ENCODE measurements around the gene GDPD4. TPM values are rescaled to one million over a fixed set of nuclear protein-coding genes. Genes with fewer than 3 reads are reported as not detected.

Gene GDPD4
- total RNA-seq, 1 experiment from 2014 or later, result not detected

GRCh38 chr11:77215106-77215505 is 86.4 kb downstream of the GDPD4 start:
- no peaks in the 10 kb centered on the region for H3K9me3 ChIP-seq (ENCODE audit: control insufficient read depth in 1 of 2, insufficient read depth in 1 of 2, low read depth in 1 of 2, low read length in 2 of 2)
- H3K4me2 ChIP-seq (ENCODE audit: low read length), result no peak overlapping the region
- ChIA-PET CTCF (no interaction called here), RAD21 (ENCODE audit: low non-redundant PET in 1 of 2, low total read pairs in 2 of 2, uncharacterized antibody in 2 of 2, unreplicated experiment in 2 of 2) (no interaction called here), POLR2A (no interaction called here)
- H3K27me3 ChIP-seq (ENCODE audit: insufficient read depth, low read length), result no peaks in the 10 kb centered on the region
- no peak for ATAC-seq
- no peaks in the 10 kb centered on the region for H3K36me3 ChIP-seq (ENCODE audit: control insufficient read depth in 1 of 2, insufficient read depth in 2 of 2, low read length in 2 of 2)
- no peak overlapping the region for H3K9ac ChIP-seq (ENCODE audit: low read length)
- intact Hi-C loops (cut with micrococcal nuclease), result no loop called here
- TF ChIP-seq POLR2AphosphoS5 (IDR thresholded peaks at IDR 0.05; ENCODE audit: low read depth, low read length) (no peak), POLR2A (IDR thresholded peaks at IDR 0.05; ENCODE audit: borderline replicate concordance, extremely low read depth, insufficient read depth, insufficient read length) (no peak), ZFX (IDR thresholded peaks at IDR 0.05) (no peak), CBX3 (IDR thresholded peaks at IDR 0.05; ENCODE audit: low read depth) (no peak), ATF3 (IDR thresholded peaks at IDR 0.05) (no peak), SP1 (IDR thresholded peaks at IDR 0.05; ENCODE audit: low read depth) (no peak)
- H3K4me1 ChIP-seq (ENCODE audit: control insufficient read depth in 1 of 2, insufficient read depth in 2 of 2, low read length in 2 of 2), result no peaks in the 10 kb centered on the region
- H3K9me2 ChIP-seq (ENCODE audit: insufficient read depth), result no peaks in the 10 kb centered on the region
- no peaks in the 10 kb centered on the region for H4K20me1 ChIP-seq (ENCODE audit: insufficient read depth)
- no peak overlapping the region for H2AFZ ChIP-seq (ENCODE audit: low read depth, low read length, poor library complexity, severe bottlenecking)
- no peak overlapping the region for H3K4me3 ChIP-seq (replicated peaks in 1 of 2; ENCODE audit: low read depth in 1 of 2, low read length in 2 of 2)
- no peaks in the 10 kb centered on the region for H3K79me2 ChIP-seq (ENCODE audit: insufficient read depth, low read length)
- DNase-seq (ENCODE audit: low read depth, low spot score), result no peak
- BruUV-seq (replicated peaks), result no TSS peak
- H3K27ac ChIP-seq (ENCODE audit: low read depth, low read length), result no peak overlapping the region

GRCh38 chr11:77214557-77214956 is 86.9 kb downstream of the GDPD4 start:
- Histone ChIP-seq H3K4me1 (ENCODE audit: control insufficient read depth in 1 of 2, insufficient read depth in 2 of 2, low read length in 2 of 2) (no peaks in the 10 kb centered on the region), H3K9ac (ENCODE audit: low read length) (no peak overlapping the region), H3K4me2 (ENCODE audit: low read length) (no peak overlapping the region), H3K9me3 (ENCODE audit: control insufficient read depth in 1 of 2, insufficient read depth in 1 of 2, low read depth in 1 of 2, low read length in 2 of 2) (no peaks in the 10 kb centered on the region), H2AFZ (ENCODE audit: low read depth, low read length, poor library complexity, severe bottlenecking) (no peak overlapping the region), H3K36me3 (ENCODE audit: control insufficient read depth in 1 of 2, insufficient read depth in 2 of 2, low read length in 2 of 2) (no peaks in the 10 kb centered on the region), H3K27ac (ENCODE audit: low read depth, low read length) (no peak overlapping the region), H4K20me1 (ENCODE audit: insufficient read depth) (no peaks in the 10 kb centered on the region), H3K9me2 (ENCODE audit: insufficient read depth) (no peaks in the 10 kb centered on the region), H3K79me2 (ENCODE audit: insufficient read depth, low read length) (no peaks in the 10 kb centered on the region), H3K4me3 (replicated peaks in 1 of 2; ENCODE audit: low read depth in 1 of 2, low read length in 2 of 2) (no peak overlapping the region), H3K27me3 (ENCODE audit: insufficient read depth, low read length) (no peaks in the 10 kb centered on the region)
- POLR2A ChIA-PET, result no interaction called here
- BruUV-seq (replicated peaks), result no TSS peak
- no peak for DNase-seq (ENCODE audit: low read depth, low spot score)
- intact Hi-C loops (cut with micrococcal nuclease), result no loop called here
- CTCF ChIA-PET, result no interaction called here
- RAD21 ChIA-PET (ENCODE audit: low non-redundant PET in 1 of 2, low total read pairs in 2 of 2, uncharacterized antibody in 2 of 2, unreplicated experiment in 2 of 2), result no interaction called here
- no peak for ATAC-seq
- TF ChIP-seq ZBTB33 (IDR thresholded peaks at IDR 0.05; ENCODE audit: extremely low read depth, insufficient replicate concordance, low read length) (no peak), CTCF (IDR thresholded peaks at IDR 0.05 in 2 of 3, conservative IDR thresholded peaks at IDR 0.05 in 1 of 3; ENCODE audit: borderline replicate concordance in 1 of 3, insufficient read depth in 1 of 3, low read depth in 2 of 3, low read length in 2 of 3) (no peak), ZFX (IDR thresholded peaks at IDR 0.05) (no peak), YY1 (IDR thresholded peaks at IDR 0.05; ENCODE audit: extremely low read depth, insufficient replicate concordance, low read depth, low read length) (no peak), SIN3A (IDR thresholded peaks at IDR 0.05; ENCODE audit: low read depth) (no peak), EGR1 (IDR thresholded peaks at IDR 0.05; ENCODE audit: low read depth) (no peak), SP1 (IDR thresholded peaks at IDR 0.05; ENCODE audit: low read depth) (no peak), FOSL1 (IDR thresholded peaks at IDR 0.05; ENCODE audit: low read depth) (no peak), POLR2AphosphoS5 (IDR thresholded peaks at IDR 0.05; ENCODE audit: low read depth, low read length) (no peak), TCF7L2 (IDR thresholded peaks at IDR 0.05; ENCODE audit: borderline replicate concordance, extremely low read depth, insufficient read depth, insufficient read length) (no peak), ATF3 (IDR thresholded peaks at IDR 0.05) (no peak), ZNF274 (IDR thresholded peaks at IDR 0.05; ENCODE audit: low read depth, low read length) (no peak), CBX3 (IDR thresholded peaks at IDR 0.05; ENCODE audit: low read depth) (no peak), RAD21 (IDR thresholded peaks at IDR 0.05; ENCODE audit: low read depth) (no peak), ELF1 (IDR thresholded peaks at IDR 0.05; ENCODE audit: borderline replicate concordance, low read depth) (no peak)
